Measurements from ENCODE around the gene HSPA4L.

GRCh38 chr4:127832585-127832984, 50.5 kb downstream of the HSPA4L start:
- TF ChIP-seq CTCF (IDR thresholded peaks at IDR 0.05; ENCODE audit: low read depth, low read length, poor library complexity, severe bottlenecking) (no peak), EZH2phosphoT487 (IDR thresholded peaks at IDR 0.05; ENCODE audit: borderline replicate concordance, low read length) (no peak)

All from DOHH2 (cell line).